ENCODE measurements around the gene LGALS3. TPM values are rescaled to one million over a fixed set of nuclear protein-coding genes. Genes with fewer than 3 reads are reported as not detected.

LGALS3 gene
- total and polyA plus RNA-seq, 12 donors: 119 to 308 (median 198) TPM

GRCh38 chr14:55115460-55115859, 13.6 kb upstream of the LGALS3 start:
- intact Hi-C loops (cut with DNase I): no loop called here
- no peak overlapping the region for H3K4me3 ChIP-seq

GRCh38 chr14:55115861-55116245, 13.2 kb upstream of the LGALS3 start:
- no peak for TF ChIP-seq CTCF (IDR thresholded peaks at IDR 0.05)
- intact Hi-C loops (cut with DNase I): no loop called here
- Histone ChIP-seq H3K4me1 (peaks cover 10 to 53% (median 48%) of the 10 kb centered on the region in 9 donors), H3K27me3 (no peaks in the 10 kb centered on the region), H3K9me3 (no peaks in the 10 kb centered on the region), H3K4me3 (no peak overlapping the region), H3K27ac (peak overlapping the region in 1 of 10 donors; percentile 92), H3K36me3 (no peaks in the 10 kb centered on the region)
- ATAC-seq (no peak), DNase-seq (no peak)
- 89 to 94% methylated on average over 4 of the region's 4 CpGs for WGBS, 2 donors

More at GRCh38 chr14:55115460-55115859, 13.6 kb upstream of the LGALS3 start:
- H3K36me3 ChIP-seq: no peaks in the 10 kb centered on the region
- DNase-seq: no peak
- no peaks in the 10 kb centered on the region for H3K27me3 ChIP-seq
- no peak overlapping the region for H3K27ac ChIP-seq
- H3K4me1 ChIP-seq: peaks cover 10 to 49% (median 44%) of the 10 kb centered on the region in 9 donors
- no peak for TF ChIP-seq CTCF (IDR thresholded peaks at IDR 0.05)
- no peak for ATAC-seq
- H3K9me3 ChIP-seq: no peaks in the 10 kb centered on the region
- 25 to 37% methylated on average over 3 of the region's 3 CpGs for WGBS, 2 donors

GRCh38 chr14:55116246-55117030, 12.6 kb upstream of the LGALS3 start:
- peak overlapping the region in 3 of 10 donors; percentile 16 to 93 (median 92) for H3K27ac ChIP-seq
- intact Hi-C loops (cut with DNase I): no loop called here
- peak in 1 of 8 donors; percentile 7 for ATAC-seq

More at GRCh38 chr14:55116246-55117030, 12.6 kb upstream of the LGALS3 start:
- 64 to 67% methylated on average over 11 of the region's 11 CpGs for WGBS, 2 donors
- no peak for DNase-seq
- Histone ChIP-seq H3K9me3 (no peaks in the 10 kb centered on the region), H3K4me3 (no peak overlapping the region), H3K4me1 (peaks cover 10 to 58% (median 54%) of the 10 kb centered on the region in 9 donors), H3K36me3 (no peaks in the 10 kb centered on the region), H3K27me3 (no peaks in the 10 kb centered on the region)
- no peak for TF ChIP-seq CTCF (IDR thresholded peaks at IDR 0.05)

Data from heart right ventricle (tissue), 16 donors.